Upper lobe of right lung (tissue), 1 donor: ENCODE data around the gene SPATA16. TPM values are rescaled to one million over a fixed set of nuclear protein-coding genes. Genes with fewer than 3 reads are reported as not detected.

ENCODE experiments used
- ATAC-seq: fragments of 200-7000 bp; cut with Tn5 transposase; one replicate; pipeline ENCODE4 v1.9.1; 2020; ENCODE audit warnings: mild to moderate bottlenecking, moderate library complexity
- DNase-seq: peaks from one replicate; pipeline ENCODE4 v3.0.0-alpha.2; 2020
- H3K27ac ChIP-seq: fragments of 200-600 bp; one replicate; pipeline ENCODE4 v1.8.0; 2022
- H3K27me3 ChIP-seq: fragments of 200-600 bp; one replicate; pipeline ENCODE4 v1.8.0; 2022; ENCODE audit warnings: mild to moderate bottlenecking
- H3K36me3 ChIP-seq: fragments of 200-600 bp; one replicate; pipeline ENCODE4 v1.8.0; 2022
- H3K4me1 ChIP-seq: fragments of 200-600 bp; one replicate; pipeline ENCODE4 v1.8.0; 2022
- H3K4me3 ChIP-seq: fragments of 200-600 bp; one replicate; pipeline ENCODE4 v1.8.0; 2022; ENCODE audit warnings: mild to moderate bottlenecking
- H3K9me3 ChIP-seq: fragments of 200-600 bp; one replicate; pipeline ENCODE4 v1.8.0; 2022
- intact Hi-C: fragments of 100-400 bp; cut with DNase I; formaldehyde crosslinking; loops from one replicate; pipeline ENCODE4 v1.11.0; 2022
- total RNA-seq: library from RNA; stranded (reverse); fragmentation: NEBNext Ultra II Directional; extraction: Animal tissue kit (Norgen Biotek cat#: 25700); gene quantifications from one replicate; pipeline ENCODE4 v1.2.1, GENCODE V29; 2021
- TF ChIP-seq, protein P1 (sequence below): fragments of 200-600 bp; IDR thresholded peaks from one replicate; pipeline ENCODE4 v1.8.0; 2022; ENCODE audit warnings: antibody characterized with exemption
- donor health status: DM: no; HTN: yes; CAD: no; lungs with severe emphysema.

SPATA16 gene
- total RNA-seq, 1 donor from 2014 or later, result not detected

DNA sequence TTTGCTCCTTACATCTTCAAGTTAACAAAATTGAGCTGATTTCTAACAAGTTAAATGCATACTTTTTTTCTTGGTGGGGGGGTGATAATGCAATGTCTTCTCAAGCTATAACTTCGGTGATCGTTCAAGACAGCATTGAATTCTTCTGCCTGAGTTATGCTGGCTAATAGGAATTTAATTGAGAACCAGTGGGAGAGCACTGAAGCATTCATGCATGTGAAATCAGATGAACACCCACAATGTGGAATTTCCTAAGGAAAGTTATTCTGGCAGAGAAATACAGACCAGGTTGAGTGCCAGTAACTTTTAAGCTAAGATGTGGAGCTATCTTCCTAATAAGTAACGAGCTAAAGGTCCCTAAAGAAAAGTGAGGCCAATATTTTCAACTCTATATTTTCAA, 3.0 kb downstream of the SPATA16 start:
- DNase-seq (no peak), ATAC-seq (no peak)
- intact Hi-C loops, result no loop called here
- no peaks in the 10 kb centered on the region for H3K27me3 ChIP-seq
- no peaks in the 10 kb centered on the region for H3K36me3 ChIP-seq
- H3K9me3 ChIP-seq, result no peaks in the 10 kb centered on the region
- no peak overlapping the region for H3K27ac ChIP-seq
- no peak overlapping the region for H3K4me3 ChIP-seq
- H3K4me1 ChIP-seq, result no peaks in the 10 kb centered on the region
- TF ChIP-seq, protein P1, sequence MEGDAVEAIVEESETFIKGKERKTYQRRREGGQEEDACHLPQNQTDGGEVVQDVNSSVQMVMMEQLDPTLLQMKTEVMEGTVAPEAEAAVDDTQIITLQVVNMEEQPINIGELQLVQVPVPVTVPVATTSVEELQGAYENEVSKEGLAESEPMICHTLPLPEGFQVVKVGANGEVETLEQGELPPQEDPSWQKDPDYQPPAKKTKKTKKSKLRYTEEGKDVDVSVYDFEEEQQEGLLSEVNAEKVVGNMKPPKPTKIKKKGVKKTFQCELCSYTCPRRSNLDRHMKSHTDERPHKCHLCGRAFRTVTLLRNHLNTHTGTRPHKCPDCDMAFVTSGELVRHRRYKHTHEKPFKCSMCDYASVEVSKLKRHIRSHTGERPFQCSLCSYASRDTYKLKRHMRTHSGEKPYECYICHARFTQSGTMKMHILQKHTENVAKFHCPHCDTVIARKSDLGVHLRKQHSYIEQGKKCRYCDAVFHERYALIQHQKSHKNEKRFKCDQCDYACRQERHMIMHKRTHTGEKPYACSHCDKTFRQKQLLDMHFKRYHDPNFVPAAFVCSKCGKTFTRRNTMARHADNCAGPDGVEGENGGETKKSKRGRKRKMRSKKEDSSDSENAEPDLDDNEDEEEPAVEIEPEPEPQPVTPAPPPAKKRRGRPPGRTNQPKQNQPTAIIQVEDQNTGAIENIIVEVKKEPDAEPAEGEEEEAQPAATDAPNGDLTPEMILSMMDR, result no peak

DNA sequence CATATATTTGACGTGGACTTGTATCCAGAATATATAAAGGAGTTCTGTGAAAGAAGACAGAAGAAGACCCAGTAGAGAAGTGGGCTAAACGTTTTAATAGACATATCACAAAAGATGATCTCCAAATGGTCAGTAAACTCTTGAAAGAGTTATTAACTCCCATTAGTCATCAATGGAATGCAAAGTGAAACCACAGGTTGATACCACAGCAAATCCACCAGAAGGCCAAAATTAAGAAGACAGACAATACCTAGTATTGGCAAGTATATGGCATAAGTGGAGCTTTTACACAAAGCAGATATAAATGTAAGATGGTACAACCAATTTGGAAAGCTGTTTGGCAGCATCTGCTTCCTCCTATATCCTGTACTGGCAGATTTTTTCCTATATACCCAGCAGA, 6.0 kb downstream of the SPATA16 start:
- Histone ChIP-seq H3K27me3 (no peaks in the 10 kb centered on the region), H3K9me3 (no peaks in the 10 kb centered on the region), H3K36me3 (no peaks in the 10 kb centered on the region), H3K27ac (no peak overlapping the region), H3K4me3 (no peak overlapping the region), H3K4me1 (no peaks in the 10 kb centered on the region)
- intact Hi-C loops, result no loop called here
- DNase-seq (no peak), ATAC-seq (no peak)
- TF ChIP-seq, protein P1, result no peak

DNA sequence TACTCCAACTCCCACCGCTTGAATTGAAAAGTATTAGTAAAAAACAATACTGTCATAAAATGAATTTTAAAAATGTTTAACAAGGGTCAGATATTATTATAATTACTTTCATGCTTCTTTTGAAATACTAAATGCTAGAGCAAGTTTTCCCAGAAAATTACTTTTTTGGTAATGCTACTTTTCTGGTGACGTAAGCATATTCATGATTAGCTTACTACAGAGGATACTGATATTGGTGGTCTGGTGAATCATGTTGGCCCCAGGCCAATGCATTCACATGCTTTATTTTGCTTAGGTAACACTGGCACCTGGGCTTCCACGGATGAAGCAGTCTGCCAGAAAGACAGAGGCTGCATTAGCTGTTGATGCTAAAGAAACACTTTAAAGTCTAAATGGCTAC, 12.4 kb downstream of the SPATA16 start:
- Histone ChIP-seq H3K27me3 (no peaks in the 10 kb centered on the region), H3K4me1 (no peaks in the 10 kb centered on the region), H3K9me3 (no peaks in the 10 kb centered on the region), H3K27ac (no peak overlapping the region), H3K36me3 (no peaks in the 10 kb centered on the region), H3K4me3 (no peak overlapping the region)
- TF ChIP-seq, protein P1, result no peak
- ATAC-seq, result no peak
- DNase-seq, result no peak
- intact Hi-C loops, result no loop called here

DNA sequence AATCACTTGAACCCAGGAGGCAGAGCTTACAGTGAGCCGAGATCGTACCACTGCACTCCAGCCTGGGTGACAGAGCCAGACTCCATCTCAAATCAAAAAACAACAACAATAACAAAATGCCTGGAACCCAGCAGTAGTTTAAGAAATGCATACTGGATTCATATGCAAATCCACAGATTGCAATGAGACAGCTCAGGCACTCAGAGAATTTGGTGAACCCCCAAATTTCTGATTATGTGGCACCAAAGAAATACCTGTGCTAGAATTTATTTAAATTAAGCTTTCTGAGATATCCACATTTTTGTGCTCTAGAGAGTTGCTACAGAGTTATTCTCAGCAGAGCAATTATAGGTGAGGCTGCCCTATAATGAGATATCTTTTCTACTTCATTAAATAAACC, 29.7 kb downstream of the SPATA16 start:
- H3K27me3 ChIP-seq, result no peaks in the 10 kb centered on the region
- no peaks in the 10 kb centered on the region for H3K36me3 ChIP-seq
- H3K9me3 ChIP-seq, result no peaks in the 10 kb centered on the region
- intact Hi-C loops, result no loop called here
- H3K27ac ChIP-seq, result no peak overlapping the region
- TF ChIP-seq, protein P1, result no peak
- ATAC-seq (no peak), DNase-seq (no peak)
- no peaks in the 10 kb centered on the region for H3K4me1 ChIP-seq
- no peak overlapping the region for H3K4me3 ChIP-seq

DNA sequence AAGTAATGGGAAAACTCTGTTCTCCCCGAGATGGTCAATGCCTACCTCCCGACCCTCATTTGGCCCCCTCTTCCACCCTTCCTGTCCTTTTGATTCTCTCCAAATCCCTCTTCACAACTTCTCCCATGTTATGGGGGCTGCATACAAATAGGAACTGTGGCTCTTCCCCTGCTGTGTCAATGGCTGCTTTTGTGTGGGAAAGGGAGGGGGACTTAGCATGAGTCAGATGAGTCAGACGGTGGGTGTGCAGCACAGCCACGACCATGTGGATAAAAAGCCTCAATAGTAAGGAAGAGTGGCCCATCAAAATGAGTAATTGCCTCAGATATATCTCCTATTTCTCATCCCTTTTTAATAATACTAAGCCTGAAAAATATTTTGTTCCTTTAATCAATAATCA, 31.9 kb downstream of the SPATA16 start:
- Histone ChIP-seq H3K4me3 (no peak overlapping the region), H3K27me3 (no peaks in the 10 kb centered on the region), H3K36me3 (no peaks in the 10 kb centered on the region), H3K9me3 (no peaks in the 10 kb centered on the region), H3K4me1 (no peaks in the 10 kb centered on the region), H3K27ac (no peak overlapping the region)
- TF ChIP-seq, protein P1, result no peak
- DNase-seq (no peak), ATAC-seq (no peak)
- intact Hi-C loops, result no loop called here

DNA sequence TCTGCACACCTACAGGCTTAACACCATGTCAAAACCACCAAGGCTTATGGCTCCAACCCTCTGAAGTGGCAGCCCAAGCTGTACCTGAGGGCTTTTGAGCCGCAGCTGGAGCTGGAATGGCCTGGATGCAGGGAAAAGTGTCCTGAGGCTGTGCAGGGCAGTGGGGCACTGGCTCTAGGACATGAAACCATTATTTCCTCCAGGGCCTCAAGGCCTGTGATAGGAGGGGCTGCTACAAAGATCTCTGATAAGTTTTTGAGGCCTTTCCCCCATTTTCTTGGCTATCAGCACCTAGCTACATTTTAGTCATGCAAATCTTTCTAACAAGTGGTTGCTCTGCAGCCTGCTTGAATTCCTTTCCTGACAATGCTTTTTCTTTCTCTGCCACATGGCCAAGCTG, 37.6 kb downstream of the SPATA16 start:
- Histone ChIP-seq H3K36me3 (no peaks in the 10 kb centered on the region), H3K27me3 (no peaks in the 10 kb centered on the region), H3K9me3 (no peaks in the 10 kb centered on the region), H3K4me3 (no peak overlapping the region), H3K4me1 (no peaks in the 10 kb centered on the region), H3K27ac (no peak overlapping the region)
- DNase-seq (no peak), ATAC-seq (no peak)
- TF ChIP-seq, protein P1, result no peak
- intact Hi-C loops, result no loop called here
